GM12892 (cell line): Measurements from ENCODE around the gene LGALS8.

Source experiments
- DNase-seq: peaks from one replicate; pipeline ENCODE4 v3.0.0; 2011; ENCODE audit not compliant: insufficient read length
- FAIRE-seq: peaks from 2 replicates; lab custom pipeline; 2011; peaks lifted over from hg19 to GRCh38; lab: Jason Lieb, UNC
- POLR2A ChIP-seq: IDR thresholded peaks from 2 replicates; pipeline ENCODE4 v1.6.1; 2011; ENCODE audit warnings: low read depth, low read length, control low read depth
- POLR2AphosphoS5 ChIP-seq: IDR thresholded peaks from 2 replicates; pipeline ENCODE4 v1.6.1; 2011; ENCODE audit warnings: low read depth, low read length, control low read depth
- TAF1 ChIP-seq: IDR thresholded peaks from 2 replicates; pipeline ENCODE4 v1.6.1; 2011; ENCODE audit warnings: low read depth, mild to moderate bottlenecking, control low read depth, low read length, borderline replicate concordance

The LGALS8 gene

DNA sequence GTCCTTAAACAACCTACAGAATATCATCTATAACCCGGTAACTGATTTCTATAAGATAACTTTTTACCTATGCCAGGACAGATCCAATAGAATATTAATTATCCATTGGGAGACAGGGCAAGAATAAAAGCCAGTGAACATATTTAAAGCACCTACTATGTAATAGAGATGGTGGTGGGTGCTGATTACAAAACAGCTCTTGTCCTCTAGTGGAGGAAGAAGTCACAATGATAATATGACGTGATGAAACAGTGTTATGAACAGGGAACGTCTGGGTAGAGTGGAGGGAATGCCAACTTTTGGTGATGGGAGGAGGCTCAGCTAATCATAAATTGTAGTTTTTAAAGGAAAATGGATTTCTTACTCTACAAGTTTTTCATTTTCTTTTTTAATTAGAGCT lies 2.3 kb downstream of the LGALS8 start:
- DNase-seq = no peak
- no peak for TF ChIP-seq TAF1
- no peak for TF ChIP-seq POLR2AphosphoS5
- no peak for TF ChIP-seq POLR2A
- FAIRE-seq = no peak

DNA sequence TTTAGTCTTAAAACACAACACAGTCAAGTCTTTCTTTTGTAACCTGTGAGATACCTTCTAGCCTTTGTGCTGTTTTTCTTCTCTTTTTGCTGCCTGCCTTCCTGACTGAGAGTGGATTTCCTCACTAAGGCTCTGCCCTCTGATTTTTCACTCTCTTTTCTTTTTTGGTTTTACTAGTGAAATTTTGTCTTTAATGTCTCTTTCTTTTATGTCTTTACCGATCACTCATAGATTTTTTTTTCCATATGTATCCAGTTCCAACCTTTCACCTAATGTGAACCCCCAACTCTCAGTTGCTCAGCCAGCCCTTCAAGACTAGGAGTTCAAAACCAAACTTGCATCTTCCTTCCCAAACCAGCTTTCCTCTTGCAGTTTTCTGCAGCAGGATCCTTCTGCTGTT lies 6.5 kb downstream of the LGALS8 start:
- no peak for DNase-seq
- TF ChIP-seq POLR2A = no peak
- no peak for TF ChIP-seq TAF1
- TF ChIP-seq POLR2AphosphoS5 = no peak
- no peak for FAIRE-seq

DNA sequence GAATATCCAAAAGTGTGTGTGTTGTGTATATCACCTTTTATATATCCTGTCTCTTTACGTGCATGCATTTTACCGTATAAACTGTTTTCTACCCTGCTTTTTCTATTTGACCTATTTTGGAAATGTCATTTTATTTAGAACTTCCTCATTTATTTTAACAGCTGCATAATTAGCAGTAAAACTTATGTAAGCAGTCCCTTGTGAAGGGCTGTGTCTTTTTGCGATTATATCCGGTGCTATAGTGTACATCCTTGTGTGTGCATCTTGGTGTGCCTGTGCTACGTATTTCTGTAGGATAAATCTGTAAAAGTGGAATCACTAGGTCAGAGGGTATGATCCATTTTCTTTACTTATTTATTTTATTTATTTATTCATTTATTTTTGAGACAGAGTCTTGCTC lies 7.2 kb downstream of the LGALS8 start:
- FAIRE-seq (no peak), DNase-seq (no peak)
- TF ChIP-seq POLR2A (no peak), POLR2AphosphoS5 (no peak), TAF1 (no peak)

DNA sequence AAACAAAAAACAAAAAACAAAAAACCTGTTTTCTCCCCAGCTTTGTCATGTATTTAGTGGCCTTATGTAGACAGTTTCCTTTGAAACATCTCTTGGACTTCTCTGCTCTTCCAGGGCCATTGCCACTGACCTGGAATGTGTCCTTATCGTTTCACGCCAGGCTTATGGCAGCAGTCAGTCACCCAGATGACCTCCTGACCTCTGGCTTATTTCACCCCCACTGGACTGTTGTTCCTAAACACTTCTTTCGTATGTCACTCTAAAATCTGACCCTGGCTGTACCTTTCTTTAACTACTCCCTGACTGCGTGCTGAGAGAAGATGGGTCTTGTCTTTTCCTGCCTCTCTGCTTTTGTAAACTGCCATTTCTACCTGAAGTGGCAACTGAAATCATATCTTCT lies 9.1 kb downstream of the LGALS8 start:
- DNase-seq (no peak), FAIRE-seq (no peak)
- no peak for TF ChIP-seq TAF1
- TF ChIP-seq POLR2AphosphoS5 = no peak
- no peak for TF ChIP-seq POLR2A

DNA sequence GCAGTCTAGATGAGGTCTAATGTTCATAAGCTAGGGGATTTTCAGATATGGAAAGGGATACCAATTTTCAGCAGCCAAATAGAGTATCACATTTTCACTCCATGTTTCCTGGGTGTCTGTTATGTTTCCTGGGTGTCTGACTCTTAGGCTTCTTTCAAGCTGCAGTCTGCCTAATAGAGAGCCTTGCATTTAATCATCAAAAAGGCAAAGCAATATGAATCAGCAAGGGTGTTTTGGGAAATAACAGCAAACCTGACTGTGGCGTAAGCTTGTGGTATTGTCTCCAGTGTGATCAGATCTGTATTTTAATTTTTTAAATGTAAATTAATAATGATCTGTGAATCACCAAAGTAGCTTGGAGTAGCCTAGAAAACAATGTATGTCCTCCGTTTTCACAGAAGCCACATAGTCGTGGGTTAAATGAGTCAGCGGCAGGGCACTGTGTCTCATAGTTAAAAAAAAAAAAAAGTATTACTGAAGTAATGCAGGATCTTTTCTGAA lies 10.4 kb downstream of the LGALS8 start:
- DNase-seq (no peak), FAIRE-seq (no peak)
- TF ChIP-seq POLR2A (no peak), POLR2AphosphoS5 (no peak), TAF1 (no peak)

DNA sequence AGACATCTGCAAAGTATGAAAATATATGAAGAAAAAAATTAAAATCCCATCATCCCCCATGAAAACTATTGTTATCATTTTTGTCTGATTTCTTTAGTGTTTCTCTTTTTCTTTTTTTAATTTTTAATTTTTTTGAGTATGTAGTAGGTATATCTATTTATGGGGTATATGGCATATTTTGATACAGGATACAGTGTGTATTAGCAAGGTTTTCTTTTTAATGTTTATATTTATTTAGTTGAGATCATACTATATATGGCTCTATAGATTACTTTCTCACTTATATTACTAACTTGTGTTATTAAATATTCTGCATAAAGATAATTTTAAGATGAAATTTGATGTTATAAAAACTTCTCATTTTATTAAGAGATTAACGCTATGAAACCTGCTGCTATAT lies 11.4 kb downstream of the LGALS8 start:
- no peak for TF ChIP-seq POLR2AphosphoS5
- TF ChIP-seq TAF1 = no peak
- TF ChIP-seq POLR2A = no peak
- DNase-seq (no peak), FAIRE-seq (no peak)

DNA sequence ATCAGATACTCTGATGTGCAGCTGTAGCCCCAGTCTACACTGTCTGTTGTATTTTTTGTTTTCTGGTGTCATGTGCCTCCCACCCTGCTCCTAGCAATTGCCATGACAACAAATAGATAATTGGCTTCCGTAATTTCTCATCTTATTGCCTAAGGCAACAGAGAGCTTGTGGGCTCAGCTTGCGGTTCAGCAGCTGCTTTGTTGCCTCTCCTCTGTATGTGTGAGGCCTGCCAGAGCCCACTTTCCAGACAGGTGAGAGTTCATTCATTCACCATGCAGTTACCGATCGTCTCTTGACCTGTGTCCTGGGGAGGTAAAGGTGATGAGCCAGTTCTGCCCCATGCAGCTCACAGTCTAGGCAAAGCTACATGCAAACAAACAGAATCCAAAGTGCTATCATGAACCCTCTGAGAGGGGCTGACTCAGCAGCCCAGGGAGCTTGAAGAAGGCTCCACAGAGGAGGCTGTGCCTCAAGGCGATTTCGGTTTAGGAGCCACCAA lies 11.9 kb downstream of the LGALS8 start:
- DNase-seq = no peak
- no peak for FAIRE-seq

DNA sequence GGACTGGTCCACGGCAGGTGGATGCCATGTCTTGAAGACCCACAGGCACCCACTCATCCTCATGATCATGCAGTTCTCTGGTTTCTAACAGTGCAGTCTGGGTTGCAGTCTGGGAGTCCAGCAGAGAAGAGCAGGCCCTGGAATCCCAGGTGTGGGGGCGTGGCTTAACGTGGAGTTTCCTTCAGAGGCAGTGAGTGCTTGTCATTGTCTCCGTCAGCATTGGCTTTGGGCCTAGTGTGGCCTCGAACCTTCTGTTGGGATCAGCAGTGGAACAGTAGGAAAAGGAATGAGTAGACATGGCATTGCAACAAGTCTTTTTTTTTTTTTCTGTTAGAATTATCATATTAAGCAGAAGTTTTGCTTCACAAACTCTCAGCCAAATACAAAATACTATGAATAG lies 12.8 kb downstream of the LGALS8 start:
- no peak for FAIRE-seq
- DNase-seq = no peak
- TF ChIP-seq POLR2AphosphoS5 (no peak), TAF1 (no peak), POLR2A (no peak)

More for the DNA sequence above, 11.9 kb downstream of the LGALS8 start:
- no peak for TF ChIP-seq POLR2A

DNA sequence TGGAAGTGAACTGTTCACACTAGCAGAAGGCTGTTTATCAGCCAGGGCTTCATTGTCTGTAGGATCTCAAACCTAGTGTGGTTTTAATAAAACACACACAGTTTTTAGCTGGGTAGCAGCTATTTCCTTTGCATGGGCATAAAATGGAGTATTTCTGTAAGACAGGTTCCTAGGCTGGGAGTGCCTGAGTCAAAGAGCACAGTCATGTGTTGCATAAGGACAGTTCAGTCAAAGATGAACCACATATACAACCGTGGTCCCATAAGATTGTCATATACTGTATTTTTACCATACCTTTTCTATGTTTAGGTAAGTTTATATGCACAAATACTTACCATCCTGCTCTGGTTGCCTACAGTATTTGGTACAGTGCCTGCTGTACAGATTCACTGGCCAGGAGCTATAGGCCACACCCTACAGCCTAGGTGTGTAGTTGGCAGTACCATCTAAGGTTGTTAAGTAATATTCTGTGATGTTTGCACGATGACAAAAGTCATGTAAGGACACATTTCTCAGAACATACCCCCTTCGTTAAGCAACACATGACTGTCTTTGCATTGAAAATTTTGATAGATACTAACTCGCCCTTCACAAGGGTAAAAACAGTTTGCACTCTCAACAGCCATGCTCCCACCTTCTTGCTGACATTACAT lies 17.2 kb downstream of the LGALS8 start:
- DNase-seq (no peak), FAIRE-seq (no peak)
- TF ChIP-seq POLR2A (no peak), POLR2AphosphoS5 (no peak), TAF1 (no peak)

DNA sequence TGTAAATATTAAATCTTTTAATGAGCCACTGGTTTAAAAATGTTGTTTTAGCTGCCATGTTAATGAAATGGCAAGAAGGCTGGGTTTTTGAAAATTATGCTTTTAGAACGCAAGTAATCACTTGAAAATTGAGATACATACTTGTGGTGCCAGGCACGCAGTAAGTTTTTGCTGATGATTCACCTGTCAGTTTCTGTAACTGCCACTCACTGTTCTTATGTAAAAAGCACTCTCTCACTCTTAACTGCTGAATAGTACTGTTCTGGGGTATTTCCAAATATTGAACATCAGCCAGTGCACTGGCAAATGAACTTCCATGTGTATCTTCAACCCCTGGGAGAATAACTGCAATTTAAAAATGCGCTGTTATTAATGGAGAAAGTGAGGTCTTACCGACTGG lies 17.9 kb downstream of the LGALS8 start:
- no peak for FAIRE-seq
- TF ChIP-seq POLR2AphosphoS5 (no peak), POLR2A (no peak), TAF1 (no peak)

DNA sequence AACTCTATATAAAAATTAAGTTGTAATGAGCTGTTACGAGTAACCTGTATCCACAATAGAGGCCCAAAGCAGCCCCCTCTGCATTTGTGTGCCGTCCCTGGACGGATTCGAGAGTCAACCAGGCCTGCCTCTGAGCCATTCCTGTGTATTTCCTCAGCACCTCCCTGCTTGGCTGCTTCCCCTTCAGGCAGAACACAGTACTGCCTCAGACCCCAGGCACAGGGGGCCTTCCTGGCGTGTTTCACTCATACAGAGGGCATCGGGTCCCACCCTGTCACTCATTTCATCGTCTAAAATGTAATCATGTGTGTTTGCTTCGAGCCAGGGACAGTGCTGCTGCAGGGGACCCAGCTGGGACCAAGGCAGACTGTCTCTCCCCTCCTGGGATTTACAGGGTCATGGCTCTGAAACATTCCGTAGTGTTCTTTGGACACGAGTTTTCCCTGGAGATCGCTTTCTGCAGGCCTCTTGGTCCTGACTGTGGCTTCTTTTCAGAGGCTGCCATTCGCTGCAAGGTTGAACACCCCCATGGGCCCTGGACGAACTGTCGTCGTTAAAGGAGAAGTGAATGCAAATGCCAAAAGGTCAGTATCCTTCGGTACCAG lies 19.4 kb downstream of the LGALS8 start:
- DNase-seq (no peak), FAIRE-seq (no peak)
- TF ChIP-seq TAF1 (no peak), POLR2A (no peak), POLR2AphosphoS5 (no peak)

More for the DNA sequence above, 17.9 kb downstream of the LGALS8 start:
- DNase-seq = no peak

DNA sequence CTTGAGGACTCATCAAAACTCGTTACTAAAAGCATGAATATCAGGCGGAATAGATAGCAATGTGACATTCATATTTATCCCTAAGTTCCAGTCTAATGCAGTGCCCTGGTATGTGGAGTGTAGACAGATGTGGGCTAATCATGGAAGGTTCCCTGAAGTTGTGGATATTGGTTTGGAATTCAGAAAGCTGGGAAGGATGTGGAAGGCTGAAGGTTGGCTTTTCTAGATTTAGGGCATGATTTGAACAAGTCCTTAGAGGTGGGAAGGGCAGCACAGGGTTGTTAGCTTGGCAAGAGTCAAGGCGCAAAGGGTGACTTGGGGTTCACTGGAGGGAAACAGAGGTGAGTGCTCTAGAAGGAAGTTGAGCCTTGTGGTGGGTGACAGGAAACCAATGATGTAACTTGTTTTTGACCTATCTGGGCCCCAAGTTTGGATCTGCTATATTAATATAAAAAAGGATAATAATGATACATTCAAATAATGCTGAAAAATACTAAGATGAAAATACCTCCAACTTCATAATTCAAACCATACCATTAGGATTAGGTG lies 21.9 kb downstream of the LGALS8 start:
- DNase-seq (no peak), FAIRE-seq (no peak)
- no peak for TF ChIP-seq TAF1
